HG03469 (cell line): Measurements from ENCODE around the gene LRP8.

Experiments used
- ATAC-seq: cut with Tn5 transposase; IDR thresholded peaks from one replicate; pipeline ENCODE4 v1.9.1; 2021; ENCODE audit warnings: mild to moderate bottlenecking, moderate library complexity, moderate number of reproducible peaks; ENCODE audit not compliant: unreplicated experiment

LRP8 gene

DNA sequence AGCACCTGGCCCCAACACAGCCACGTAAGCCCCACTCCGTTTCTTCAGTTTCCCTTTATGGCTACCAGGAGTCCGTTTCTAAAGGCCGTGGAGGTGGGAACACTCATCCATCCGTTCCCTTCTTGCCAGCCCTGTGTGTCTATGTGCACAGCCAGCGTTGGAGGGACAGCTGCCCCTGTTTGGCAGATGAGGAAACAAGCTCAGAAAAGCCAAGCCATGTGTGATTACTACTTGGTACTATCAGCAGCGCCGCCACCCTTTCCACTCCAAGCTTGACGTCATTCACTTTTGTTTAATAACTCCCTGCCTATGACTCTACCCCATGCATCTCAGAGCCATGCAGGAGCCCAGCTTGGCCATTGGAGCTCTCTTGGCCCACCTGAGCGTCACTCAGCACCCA is 3.5 kb downstream of the LRP8 start:
- no peak for ATAC-seq

GRCh38 chr1:53323316-53323715 is 4.6 kb downstream of the LRP8 start:
- ATAC-seq = no peak

DNA sequence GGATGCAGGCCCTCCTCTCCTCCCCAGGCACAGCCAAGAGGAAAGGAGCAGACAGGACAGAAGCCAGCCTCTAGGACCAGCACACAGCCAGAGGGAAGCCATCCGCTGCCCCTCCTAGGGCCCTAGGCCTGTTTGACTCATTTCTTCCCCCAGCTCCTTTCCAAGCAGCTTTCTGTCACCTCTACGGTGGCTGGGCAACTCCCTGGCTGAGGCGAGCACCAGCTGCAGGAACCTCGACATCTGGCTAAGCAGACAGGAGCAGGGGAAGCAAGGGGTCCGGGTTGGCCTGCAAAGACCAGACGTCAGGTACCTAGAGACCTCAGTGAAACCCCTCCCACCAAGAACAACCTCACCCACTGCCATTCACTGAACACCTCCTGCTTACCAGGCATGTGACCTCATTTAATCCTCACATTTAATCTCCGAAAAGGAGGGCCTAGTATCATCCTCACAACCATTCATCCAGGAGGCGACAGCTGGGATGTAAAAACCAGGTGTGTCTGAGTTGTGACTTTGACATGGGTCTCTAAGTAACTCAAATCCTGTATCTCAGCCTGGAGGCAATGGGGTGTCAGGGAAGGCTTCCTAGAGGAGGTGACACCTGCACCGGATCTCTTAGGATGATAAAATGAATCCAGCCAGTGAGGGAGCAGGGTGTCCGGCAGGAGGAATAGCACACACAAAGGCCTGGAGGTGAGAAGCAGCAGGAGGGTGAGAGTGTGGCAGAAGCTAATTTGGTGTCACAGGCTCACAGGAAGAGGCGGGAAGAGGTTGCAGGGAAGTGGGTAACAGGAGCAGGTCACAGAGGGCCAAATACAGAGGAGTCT is 5.9 kb downstream of the LRP8 start:
- ATAC-seq = no peak

DNA sequence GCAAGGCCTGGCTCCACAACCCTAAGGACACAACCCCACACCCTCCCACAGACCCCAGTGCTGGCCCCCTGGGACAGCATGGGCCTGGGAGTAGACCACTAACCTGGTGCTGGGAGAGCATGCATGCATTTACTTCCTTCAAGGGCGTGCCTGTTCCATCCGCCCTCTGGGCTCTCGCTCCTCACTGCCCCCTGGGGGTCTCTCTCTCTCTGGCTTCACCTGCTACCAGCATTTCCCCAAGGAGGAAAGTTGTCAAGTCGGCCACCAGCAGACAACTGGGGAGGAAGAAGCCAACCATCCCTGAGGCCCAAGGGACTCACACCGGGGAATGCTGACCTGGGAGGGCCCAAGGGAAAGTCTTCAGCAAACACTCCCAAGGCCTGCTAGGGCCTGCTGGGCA is 6.5 kb downstream of the LRP8 start:
- no peak for ATAC-seq

- ATAC-seq = no peak
Observed at GRCh38 chr1:53320646-53321045, 7.2 kb downstream of the LRP8 start.

DNA sequence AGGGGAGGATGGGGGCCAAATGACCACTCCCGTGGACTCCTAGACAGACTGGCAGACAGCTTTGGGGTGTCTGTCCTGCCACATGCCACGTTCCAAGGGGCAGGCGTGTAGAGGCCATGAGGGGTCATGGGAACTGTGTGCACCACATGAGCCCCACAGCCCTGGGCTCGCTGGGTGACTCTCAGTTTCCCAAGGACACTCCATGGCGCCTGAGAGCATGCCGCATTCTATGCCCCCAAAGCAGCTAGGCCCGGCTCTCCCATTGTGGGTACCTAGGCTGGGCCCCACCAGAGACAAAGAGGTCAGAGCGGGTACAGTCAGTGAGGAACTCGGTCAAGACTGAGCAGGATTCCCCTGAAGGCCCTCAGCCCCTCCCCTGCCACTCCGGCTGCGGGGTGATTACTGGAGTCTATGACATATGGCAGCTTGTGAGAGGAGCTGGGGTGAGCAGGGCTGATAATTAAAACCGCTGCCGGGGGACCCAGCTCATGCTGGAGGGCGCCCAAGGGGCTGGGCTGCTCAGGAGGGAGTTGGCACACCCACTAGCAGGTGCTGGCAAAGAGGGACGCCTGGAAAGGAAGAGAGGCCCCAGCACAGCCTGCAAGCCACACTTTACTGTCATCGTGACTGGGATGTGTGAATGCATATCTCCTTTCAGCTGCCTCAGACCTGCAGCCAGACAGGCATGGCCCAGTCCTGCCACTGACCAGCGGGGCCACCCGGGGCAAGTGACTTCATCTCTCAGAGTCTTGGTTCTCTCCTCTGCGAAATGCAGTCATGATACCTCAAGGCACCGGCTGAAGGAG is 8.4 kb downstream of the LRP8 start:
- ATAC-seq = no peak

GRCh38 chr1:53317646-53318539 is 10.0 kb downstream of the LRP8 start:
- ATAC-seq = no peak

DNA sequence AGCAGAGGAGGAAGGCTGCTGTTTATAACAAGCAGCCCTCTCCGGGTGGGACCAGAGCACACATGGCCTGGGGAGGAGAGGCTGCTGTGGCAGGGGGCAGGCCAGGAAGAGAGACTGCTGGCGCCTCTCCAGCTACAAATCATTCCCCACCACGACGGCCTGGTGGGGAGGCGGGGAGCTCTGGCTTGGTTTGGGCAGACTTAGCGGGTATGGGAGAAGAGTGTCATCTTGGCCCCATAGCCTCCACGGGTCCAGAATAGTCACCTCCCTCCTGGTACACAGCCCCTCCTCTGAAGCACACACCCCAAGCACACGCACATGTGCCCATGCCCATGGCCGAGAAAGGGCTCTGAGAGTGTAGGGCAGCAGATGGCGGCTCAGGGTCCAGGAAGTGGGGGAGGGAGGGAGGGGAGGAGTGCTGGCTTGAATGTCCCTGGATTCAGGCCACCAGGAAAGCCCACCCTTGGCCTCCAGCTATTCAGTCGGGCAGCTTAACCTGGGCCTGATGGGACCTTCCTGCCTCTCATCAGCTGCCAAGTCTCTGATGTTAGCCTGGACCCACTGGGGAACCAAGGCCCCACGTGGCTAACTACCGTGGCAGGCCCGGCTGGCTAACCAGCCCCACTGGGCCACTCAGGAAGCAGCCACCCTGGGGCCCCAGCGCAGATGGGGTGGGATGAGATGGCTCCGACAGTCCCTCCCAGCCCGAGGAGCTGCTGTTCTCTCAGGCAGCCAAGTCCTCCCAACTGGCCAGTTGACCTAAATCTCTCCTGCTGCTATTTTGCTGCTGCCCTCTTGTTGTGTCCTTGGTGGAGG is 10.9 kb downstream of the LRP8 start:
- ATAC-seq = no peak

- ATAC-seq = no peak
Observed at GRCh38 chr1:53316424-53316765, 11.5 kb downstream of the LRP8 start.

DNA sequence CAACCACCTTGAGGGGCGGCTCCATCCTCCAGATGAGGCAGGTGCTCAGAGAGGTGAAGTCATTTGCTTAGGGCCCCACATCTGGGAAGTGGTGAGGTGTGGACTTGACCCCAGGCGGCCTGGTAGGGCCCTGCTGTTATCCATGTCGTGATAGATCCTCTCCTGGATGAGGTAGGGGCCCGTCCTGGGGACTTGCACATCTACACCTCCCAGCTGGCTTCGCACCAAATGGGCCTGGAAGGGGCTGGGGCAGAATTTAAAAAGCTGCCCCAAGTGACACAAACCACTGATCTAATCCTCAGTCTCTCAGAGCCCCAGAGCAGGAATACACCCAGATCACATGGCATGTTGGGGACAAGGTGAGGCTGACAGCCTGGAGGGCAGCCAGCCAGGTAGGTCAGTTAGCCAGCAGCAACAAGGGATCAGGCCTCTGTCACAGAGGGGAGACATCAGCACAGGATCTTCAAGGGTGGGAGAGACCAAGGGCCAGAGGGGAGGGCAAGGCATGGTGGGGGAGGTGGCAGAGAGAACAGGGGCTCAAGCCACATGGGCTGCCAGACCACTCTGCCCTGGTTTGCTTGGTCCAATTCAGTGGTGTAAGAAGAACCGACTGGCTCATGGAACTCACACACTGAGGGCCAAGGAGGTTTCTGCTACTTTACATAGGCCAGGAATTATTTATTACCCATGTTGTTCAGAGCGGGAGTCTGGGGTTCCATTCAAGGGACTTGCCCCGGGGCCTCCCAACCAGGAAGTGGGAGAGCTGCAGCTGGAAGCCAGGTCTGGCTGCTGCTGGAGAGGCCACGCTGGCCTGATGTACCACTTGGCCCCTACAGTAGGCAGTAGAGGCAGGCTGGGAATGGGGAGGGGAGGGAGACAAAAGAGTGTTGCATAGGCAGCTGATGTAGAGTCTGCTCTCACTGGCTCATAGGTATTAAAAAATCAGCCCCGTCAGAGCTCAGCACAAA is 12.1 kb downstream of the LRP8 start:
- no peak for ATAC-seq

DNA sequence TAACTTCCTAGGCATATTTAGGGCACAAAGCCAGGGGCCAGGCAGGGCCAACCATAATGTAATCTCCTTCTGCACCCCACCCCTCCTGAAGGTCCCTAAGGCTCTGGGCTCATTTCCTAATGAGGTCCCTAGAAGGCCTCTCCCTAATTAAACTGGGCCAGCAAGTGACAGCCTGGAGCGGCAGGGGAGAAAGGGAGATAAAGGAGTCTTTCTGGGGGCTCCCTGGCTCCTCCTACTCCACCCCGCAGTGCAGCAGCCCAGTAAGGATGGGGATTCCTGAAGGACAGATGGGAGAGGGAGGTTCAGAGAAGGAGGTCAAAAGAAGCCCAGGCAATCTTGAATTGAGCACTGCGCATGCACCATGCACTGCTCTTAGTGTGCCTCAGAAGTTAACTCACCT is 12.8 kb downstream of the LRP8 start:
- ATAC-seq = no peak

- ATAC-seq = no peak
Observed at GRCh38 chr1:53314606-53315005, 13.3 kb downstream of the LRP8 start.

DNA sequence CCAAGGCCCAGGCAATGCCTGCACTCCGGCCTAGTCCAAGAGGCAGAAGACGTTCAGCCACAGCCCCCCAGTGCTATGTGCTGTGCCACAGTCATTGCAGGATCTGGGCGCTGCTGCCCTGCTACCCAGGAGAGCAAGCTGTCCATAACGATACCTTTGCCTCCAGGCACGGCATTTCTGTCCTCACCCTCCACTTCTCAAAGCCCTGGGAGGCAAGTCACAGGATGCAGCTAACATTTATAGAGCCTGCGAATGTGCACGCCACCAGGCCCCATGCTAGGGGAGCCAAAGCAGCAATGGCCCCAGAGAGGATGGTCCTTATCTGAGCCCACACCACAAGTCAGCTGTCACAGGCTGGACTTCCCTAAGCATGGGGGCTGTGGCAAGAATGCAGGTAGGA is 13.8 kb downstream of the LRP8 start:
- no peak for ATAC-seq

- ATAC-seq = no peak
Observed at GRCh38 chr1:53313556-53313955, 14.3 kb downstream of the LRP8 start.

GRCh38 chr1:53311702-53312305 is 16.1 kb downstream of the LRP8 start:
- ATAC-seq = no peak

DNA sequence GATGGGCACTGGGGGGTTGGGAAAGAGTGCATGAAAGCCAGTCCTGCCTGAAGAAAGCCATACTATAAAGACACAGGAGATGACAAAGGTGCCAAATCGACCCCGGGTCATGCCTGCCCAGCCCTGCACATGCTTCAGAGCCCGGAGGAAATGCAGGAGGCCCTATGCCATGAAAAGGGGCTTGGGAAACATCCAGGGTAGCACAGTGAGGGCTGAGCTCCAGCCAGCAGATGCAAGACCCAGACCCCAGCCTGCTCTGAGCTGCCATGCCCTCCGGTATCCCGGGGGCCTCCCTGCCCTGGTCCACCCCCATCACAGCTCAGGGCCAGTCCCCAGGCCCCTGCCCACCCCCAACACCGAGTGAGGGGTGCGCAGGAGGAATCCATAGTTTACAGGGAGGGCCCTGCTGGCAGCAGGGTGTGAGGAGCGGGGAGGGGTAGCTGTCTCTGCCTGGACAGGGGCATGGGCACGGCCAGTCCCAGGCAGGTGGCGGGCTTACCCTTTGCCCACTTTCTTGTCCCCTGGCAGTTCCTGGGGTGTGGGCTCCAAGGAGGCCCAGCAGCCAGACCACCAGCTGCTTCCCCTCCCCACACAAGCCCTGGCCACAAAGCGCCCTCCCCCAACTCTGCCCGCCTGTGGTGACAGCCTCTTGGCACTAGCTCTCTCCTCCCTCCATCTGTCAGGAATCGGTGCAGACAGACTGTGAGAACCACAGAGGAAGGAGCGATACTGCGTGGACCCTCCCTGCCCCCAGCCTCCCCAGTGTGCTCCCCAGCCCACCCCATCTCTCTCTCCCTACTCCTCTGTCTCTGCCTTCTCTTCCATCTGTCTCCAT is 16.8 kb downstream of the LRP8 start:
- ATAC-seq = no peak

- no peak for ATAC-seq
Observed at GRCh38 chr1:53309802-53310201, 18.1 kb downstream of the LRP8 start.

- ATAC-seq = no peak
Observed at GRCh38 chr1:53308506-53308905, 19.4 kb downstream of the LRP8 start.
